Ovary (tissue), 3 donors: ENCODE data around the gene PLEKHG4B.

Experiments used
- POLR2A ChIP-seq: fragments of 450-650 bp; IDR thresholded peaks from one replicate; pipeline ENCODE4 v1.6.1; 2017; ENCODE audit warnings: antibody characterized with exemption, mild to moderate bottlenecking, moderate library complexity
- TF ChIP-seq, protein P1 (sequence below), 3 donors: fragments of 450-650 bp in 2 of 3; fragments of 200-600 bp in 1 of 3; IDR thresholded peaks; one replicate each; pipeline versions ENCODE4 v1.5.1 to v1.8.0; 2016 to 2022; ENCODE audit warnings: antibody characterized with exemption in 3 of 3, mild to moderate bottlenecking in 1 of 3
- donor health status: DM: no; HTN: no; CAD: no.

DNA sequence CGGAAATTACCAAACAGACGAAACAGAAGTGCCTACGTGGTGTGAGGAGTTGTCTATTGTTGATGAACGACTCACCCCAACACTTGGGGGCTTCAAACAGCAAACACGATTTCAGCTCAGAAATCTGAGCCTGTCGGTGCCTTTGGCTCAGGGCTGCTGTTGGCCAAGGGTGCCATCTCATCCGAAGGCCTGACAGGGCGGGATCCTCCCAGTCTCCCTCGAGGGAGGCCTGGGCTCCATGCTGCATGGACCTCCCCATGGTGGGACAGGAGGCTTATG lies 100.7 kb downstream of the PLEKHG4B start:
- TF ChIP-seq, protein P1, sequence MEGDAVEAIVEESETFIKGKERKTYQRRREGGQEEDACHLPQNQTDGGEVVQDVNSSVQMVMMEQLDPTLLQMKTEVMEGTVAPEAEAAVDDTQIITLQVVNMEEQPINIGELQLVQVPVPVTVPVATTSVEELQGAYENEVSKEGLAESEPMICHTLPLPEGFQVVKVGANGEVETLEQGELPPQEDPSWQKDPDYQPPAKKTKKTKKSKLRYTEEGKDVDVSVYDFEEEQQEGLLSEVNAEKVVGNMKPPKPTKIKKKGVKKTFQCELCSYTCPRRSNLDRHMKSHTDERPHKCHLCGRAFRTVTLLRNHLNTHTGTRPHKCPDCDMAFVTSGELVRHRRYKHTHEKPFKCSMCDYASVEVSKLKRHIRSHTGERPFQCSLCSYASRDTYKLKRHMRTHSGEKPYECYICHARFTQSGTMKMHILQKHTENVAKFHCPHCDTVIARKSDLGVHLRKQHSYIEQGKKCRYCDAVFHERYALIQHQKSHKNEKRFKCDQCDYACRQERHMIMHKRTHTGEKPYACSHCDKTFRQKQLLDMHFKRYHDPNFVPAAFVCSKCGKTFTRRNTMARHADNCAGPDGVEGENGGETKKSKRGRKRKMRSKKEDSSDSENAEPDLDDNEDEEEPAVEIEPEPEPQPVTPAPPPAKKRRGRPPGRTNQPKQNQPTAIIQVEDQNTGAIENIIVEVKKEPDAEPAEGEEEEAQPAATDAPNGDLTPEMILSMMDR (IDR thresholded peaks at IDR 0.05): no peak
- TF ChIP-seq POLR2A: no peak
